GM21737 (cell line): ENCODE measurements around the gene AMZ2.
"Not testable (repeated sequence)": the region's sequence is repeated elsewhere in the genome, so short reads cannot be mapped to it uniquely, and the experiment has no call there.

ENCODE experiments used
- ATAC-seq: cut with Tn5 transposase; IDR thresholded peaks from one replicate; pipeline ENCODE4 v1.9.1; 2021; ENCODE audit warnings: mild to moderate bottlenecking, moderate library complexity; ENCODE audit not compliant: unreplicated experiment

Gene AMZ2

GRCh38 chr17:68248891-68249290 is 1.0 kb downstream of the AMZ2 start:
- ATAC-seq: no peak

GRCh38 chr17:68249354-68249765 is 1.5 kb downstream of the AMZ2 start:
- no peak for ATAC-seq

GRCh38 chr17:68253426-68253825 is 5.6 kb downstream of the AMZ2 start:
- not testable (repeated sequence) for ATAC-seq

GRCh38 chr17:68255151-68255550 is 7.3 kb downstream of the AMZ2 start:
- ATAC-seq: no peak

- no peak for ATAC-seq
Measured at GRCh38 chr17:68255731-68256538, 8.1 kb downstream of the AMZ2 start.

- not testable (repeated sequence) for ATAC-seq
Measured at GRCh38 chr17:68256701-68257100, 8.9 kb downstream of the AMZ2 start.

GRCh38 chr17:68257934-68258333 is 10.1 kb downstream of the AMZ2 start:
- ATAC-seq: no peak

- ATAC-seq: peak; percentile 91
Measured at GRCh38 chr17:68258890-68259647, 11.2 kb downstream of the AMZ2 start.

- not testable (repeated sequence) for ATAC-seq
Measured at GRCh38 chr17:68259648-68259951, 11.8 kb downstream of the AMZ2 start.

GRCh38 chr17:68260051-68260762 is 12.4 kb downstream of the AMZ2 start:
- ATAC-seq: no peak

GRCh38 chr17:68262467-68262866 is 14.6 kb downstream of the AMZ2 start:
- ATAC-seq: not testable (repeated sequence)

- ATAC-seq: peak; percentile 32
Measured at GRCh38 chr17:68263101-68263681, 15.3 kb downstream of the AMZ2 start.

GRCh38 chr17:68265833-68266232 is 18.0 kb downstream of the AMZ2 start:
- ATAC-seq: not testable (repeated sequence)

GRCh38 chr17:68273722-68274121 is 25.9 kb downstream of the AMZ2 start:
- ATAC-seq: no peak

- ATAC-seq: not testable (repeated sequence)
Measured at GRCh38 chr17:68276339-68276738, 28.5 kb downstream of the AMZ2 start.

- no peak for ATAC-seq
Measured at GRCh38 chr17:68277807-68278206, 30.0 kb downstream of the AMZ2 start.

- ATAC-seq: not testable (repeated sequence)
Measured at GRCh38 chr17:68281965-68282364, 34.1 kb downstream of the AMZ2 start.

GRCh38 chr17:68288375-68288774 is 40.5 kb downstream of the AMZ2 start:
- no peak for ATAC-seq

GRCh38 chr17:68288804-68289203 is 41.0 kb downstream of the AMZ2 start:
- ATAC-seq: no peak

- no peak for ATAC-seq
Measured at GRCh38 chr17:68289473-68289872, 41.6 kb downstream of the AMZ2 start.

- ATAC-seq: no peak
Measured at GRCh38 chr17:68289936-68290267, 42.1 kb downstream of the AMZ2 start.
